ENCODE measurements around the gene COL15A1. TPM values are rescaled to one million over a fixed set of nuclear protein-coding genes. Genes with fewer than 3 reads are reported as not detected.

The COL15A1 gene
- polyA plus RNA-seq, 1 experiment: 112 TPM

GRCh38 chr9:99026956-99027298 lies 83.2 kb downstream of the COL15A1 start:
- TF ChIP-seq CTCF (IDR thresholded peaks at IDR 0.05; ENCODE audit: insufficient read depth, low read depth, low read length): no peak
- no peak for DNase-seq (ENCODE audit: low read depth)
- ChIA-PET POLR2A (no interaction called here), CTCF (interaction anchor here (1.1 kb wide), 1 partner anchor 26 kb away, joined by 4 read pairs; no protein-coding TSS in a partner anchor)
- H3K36me3 ChIP-seq (ENCODE audit: control insufficient read depth, insufficient read depth, low read length): peaks cover 9% of the 10 kb centered on the region
- no peaks in the 10 kb centered on the region for H3K27me3 ChIP-seq (ENCODE audit: control insufficient read depth, insufficient read depth, low read length)
- H3K4me3 ChIP-seq (ENCODE audit: low read depth, low read length): no peak overlapping the region

DNA sequence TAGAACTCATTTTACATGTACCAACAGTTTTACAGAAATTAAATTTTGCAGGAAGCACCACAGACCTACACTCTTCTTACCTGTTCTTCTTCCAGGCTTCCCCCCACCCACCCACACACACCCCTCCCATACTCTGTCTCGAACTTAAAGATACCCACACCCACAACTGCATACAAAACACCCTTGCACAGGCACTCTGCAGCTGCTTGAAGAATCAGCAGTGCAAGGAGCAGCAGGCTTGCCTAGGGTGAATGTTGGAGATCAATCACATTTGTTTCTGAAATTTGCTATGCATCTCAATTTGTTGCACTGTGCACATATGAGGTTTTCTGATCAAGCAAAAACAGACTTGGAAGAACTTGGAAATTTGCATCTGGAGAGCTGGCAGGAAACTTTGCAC lies 83.7 kb downstream of the COL15A1 start:
- CTCF ChIA-PET: interaction anchor here (0.7 to 1.1 kb wide), 4 partner anchors 13 to 97 kb away, joined by 3 to 4 read pairs (median 3); no protein-coding TSS in a partner anchor
- no peak overlapping the region for H3K4me3 ChIP-seq (ENCODE audit: low read depth, low read length)
- H3K36me3 ChIP-seq (ENCODE audit: control insufficient read depth, insufficient read depth, low read length): peaks cover 9% of the 10 kb centered on the region
- POLR2A ChIA-PET: interaction anchor here (0.6 kb wide), 1 partner anchor 25 kb away, joined by 5 read pairs; no protein-coding TSS in a partner anchor
- no peak for TF ChIP-seq CTCF (IDR thresholded peaks at IDR 0.05; ENCODE audit: insufficient read depth, low read depth, low read length)
- H3K27me3 ChIP-seq (ENCODE audit: control insufficient read depth, insufficient read depth, low read length): no peaks in the 10 kb centered on the region
- DNase-seq (ENCODE audit: low read depth): no peak

DNA sequence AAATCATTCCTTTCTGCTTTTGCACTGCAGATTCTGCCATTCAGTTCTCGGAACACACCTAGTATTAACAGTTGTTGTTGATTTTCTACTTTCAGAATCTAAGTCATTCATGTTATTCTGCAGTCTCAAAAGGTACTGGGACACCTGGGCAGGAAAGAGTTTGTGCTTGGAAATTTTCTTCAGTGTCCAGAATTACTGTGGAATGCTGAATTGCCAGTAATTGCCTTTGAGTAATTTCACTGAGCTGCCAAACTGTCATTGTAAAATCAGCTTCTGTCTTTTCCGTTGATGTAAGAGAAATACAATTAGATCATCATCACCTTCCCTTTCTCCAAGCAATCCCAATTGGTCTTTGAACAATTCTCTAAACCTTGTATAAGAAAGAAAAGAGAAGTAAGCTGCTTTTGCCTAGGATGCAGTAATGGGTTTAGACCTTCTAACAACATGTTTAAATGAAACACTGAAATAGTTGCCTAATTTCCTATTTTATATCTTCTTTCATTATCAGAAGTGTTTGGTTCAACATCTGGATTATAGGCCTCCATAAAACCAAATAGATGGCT lies 85.5 kb downstream of the COL15A1 start:
- H3K27me3 ChIP-seq (ENCODE audit: control insufficient read depth, insufficient read depth, low read length): no peaks in the 10 kb centered on the region
- ChIA-PET POLR2A (no interaction called here), CTCF (no interaction called here)

DNA sequence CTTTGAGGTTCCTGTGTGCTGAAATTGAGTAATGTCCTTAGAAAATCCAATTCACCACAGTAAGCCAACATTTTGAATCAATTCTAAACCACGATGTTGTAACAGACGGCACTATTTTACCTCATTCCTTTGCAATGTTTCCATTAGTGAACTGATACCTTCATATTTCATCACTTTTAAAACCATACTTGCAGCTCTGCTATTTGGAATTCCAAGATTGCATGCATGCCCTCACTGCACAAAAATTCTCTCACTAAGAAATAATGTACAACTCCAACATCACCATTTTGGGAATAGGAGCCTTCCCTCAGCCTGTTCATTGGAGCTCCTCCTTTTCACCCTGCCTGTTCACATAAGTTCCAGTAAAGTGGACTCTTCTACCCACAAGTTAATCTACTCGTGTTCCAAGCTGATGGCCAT lies 86.4 kb downstream of the COL15A1 start:
- peak; percentile 99 for DNase-seq (ENCODE audit: low read depth)
- TF ChIP-seq CTCF (IDR thresholded peaks at IDR 0.05; ENCODE audit: insufficient read depth, low read depth, low read length): no peak
- Histone ChIP-seq H3K36me3 (ENCODE audit: control insufficient read depth, insufficient read depth, low read length) (peaks cover 9% of the 10 kb centered on the region), H3K4me3 (ENCODE audit: low read depth, low read length) (no peak overlapping the region), H3K27me3 (ENCODE audit: control insufficient read depth, insufficient read depth, low read length) (no peaks in the 10 kb centered on the region)
- POLR2A ChIA-PET: no interaction called here
- CTCF ChIA-PET: interaction anchor here (0.9 kb wide), 1 partner anchor 16 kb away, joined by 3 read pairs; no protein-coding TSS in a partner anchor

More for the DNA sequence above, 85.5 kb downstream of the COL15A1 start:
- no peak for DNase-seq (ENCODE audit: low read depth)
- Histone ChIP-seq H3K4me3 (ENCODE audit: low read depth, low read length) (no peak overlapping the region), H3K36me3 (ENCODE audit: control insufficient read depth, insufficient read depth, low read length) (peaks cover 9% of the 10 kb centered on the region)
- TF ChIP-seq CTCF (IDR thresholded peaks at IDR 0.05; ENCODE audit: insufficient read depth, low read depth, low read length): no peak

DNA sequence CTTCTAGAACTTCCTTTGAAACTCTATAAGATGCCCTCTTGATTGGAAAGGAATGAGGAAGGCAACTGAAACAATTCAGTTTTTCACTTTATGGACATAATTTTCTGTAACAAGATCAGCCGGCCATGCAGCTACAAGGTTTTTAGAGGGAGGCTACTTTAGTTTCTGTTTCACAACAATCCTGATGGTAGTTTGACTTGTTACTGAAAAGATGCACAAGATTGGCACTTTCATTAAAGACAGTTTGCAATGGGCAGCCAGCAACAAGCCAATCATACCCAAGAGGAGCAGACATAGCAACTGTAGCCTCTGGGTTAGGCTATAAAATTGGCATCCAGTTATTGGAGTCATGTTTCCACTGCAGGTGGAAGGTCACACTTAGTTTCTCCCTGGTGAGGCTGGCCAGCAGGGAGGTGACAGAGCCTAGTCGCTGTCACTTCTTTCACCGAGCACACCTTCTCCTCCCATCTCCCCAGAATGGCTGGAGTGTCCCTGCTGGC lies 87.0 kb downstream of the COL15A1 start:
- Histone ChIP-seq H3K4me3 (ENCODE audit: low read depth, low read length) (no peak overlapping the region), H3K36me3 (ENCODE audit: control insufficient read depth, insufficient read depth, low read length) (peaks cover 7% of the 10 kb centered on the region), H3K27me3 (ENCODE audit: control insufficient read depth, insufficient read depth, low read length) (no peaks in the 10 kb centered on the region)
- ChIA-PET POLR2A (no interaction called here), CTCF (interaction anchor here (0.9 kb wide), 1 partner anchor 16 kb away, joined by 3 read pairs; no protein-coding TSS in a partner anchor)
- no peak for DNase-seq (ENCODE audit: low read depth)
- no peak for TF ChIP-seq CTCF (IDR thresholded peaks at IDR 0.05; ENCODE audit: insufficient read depth, low read depth, low read length)
